Omental fat pad (tissue), 4 donors: Measurements from ENCODE around the gene HS6ST3. TPM values are rescaled to one million over a fixed set of nuclear protein-coding genes. Genes with fewer than 3 reads are reported as not detected.

Experiments
- ATAC-seq: fragments of 150-250 bp; one replicate; pipeline ENCODE4 v1.9.1; 2016; ENCODE audit warnings: mild to moderate bottlenecking, moderate library complexity; ENCODE audit not compliant: low FRiP score
- DNase-seq: peaks from one replicate; pipeline ENCODE4 v3.0.0-alpha.2; 2019; ENCODE audit warnings: low spot score
- total RNA-seq, 4 donors: library from RNA; depleted of rRNA; stranded (reverse); fragments of >200 nt; gene quantifications; one replicate each; pipeline ENCODE4 v1.1.0, GENCODE V29; 2016
- TF ChIP-seq, protein P1 (sequence below), 3 donors: fragments of 450-650 bp; IDR thresholded peaks; one replicate each; pipeline ENCODE4 v1.5.1; 2016 to 2017; ENCODE audit warnings: antibody characterized with exemption in 3 of 3, mild to moderate bottlenecking in 3 of 3, moderate library complexity in 2 of 3

The HS6ST3 gene
- total RNA-seq, 4 donors from 2014 or later, result 0.09 to 0.32 (median 0.24) TPM; not detected in 1

DNA sequence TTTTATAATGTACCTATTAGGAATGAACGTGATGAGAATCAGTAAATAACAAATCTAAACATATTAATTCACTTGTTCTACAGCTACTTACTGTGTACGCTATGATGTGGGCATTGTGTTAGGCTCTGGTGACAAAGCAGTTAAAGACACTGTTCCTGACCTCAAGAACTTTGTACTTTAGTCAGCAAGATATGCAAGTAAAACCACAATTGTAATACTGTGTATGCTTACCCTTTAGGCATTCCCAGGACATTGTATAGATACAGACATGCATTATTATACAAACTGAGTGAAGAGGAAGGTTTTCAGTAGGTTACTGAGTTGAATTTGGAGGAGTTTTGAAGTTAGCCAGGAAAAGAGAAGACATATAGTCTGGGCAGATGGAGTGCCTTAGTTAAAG, 435.8 kb downstream of the HS6ST3 start:
- TF ChIP-seq, protein P1, sequence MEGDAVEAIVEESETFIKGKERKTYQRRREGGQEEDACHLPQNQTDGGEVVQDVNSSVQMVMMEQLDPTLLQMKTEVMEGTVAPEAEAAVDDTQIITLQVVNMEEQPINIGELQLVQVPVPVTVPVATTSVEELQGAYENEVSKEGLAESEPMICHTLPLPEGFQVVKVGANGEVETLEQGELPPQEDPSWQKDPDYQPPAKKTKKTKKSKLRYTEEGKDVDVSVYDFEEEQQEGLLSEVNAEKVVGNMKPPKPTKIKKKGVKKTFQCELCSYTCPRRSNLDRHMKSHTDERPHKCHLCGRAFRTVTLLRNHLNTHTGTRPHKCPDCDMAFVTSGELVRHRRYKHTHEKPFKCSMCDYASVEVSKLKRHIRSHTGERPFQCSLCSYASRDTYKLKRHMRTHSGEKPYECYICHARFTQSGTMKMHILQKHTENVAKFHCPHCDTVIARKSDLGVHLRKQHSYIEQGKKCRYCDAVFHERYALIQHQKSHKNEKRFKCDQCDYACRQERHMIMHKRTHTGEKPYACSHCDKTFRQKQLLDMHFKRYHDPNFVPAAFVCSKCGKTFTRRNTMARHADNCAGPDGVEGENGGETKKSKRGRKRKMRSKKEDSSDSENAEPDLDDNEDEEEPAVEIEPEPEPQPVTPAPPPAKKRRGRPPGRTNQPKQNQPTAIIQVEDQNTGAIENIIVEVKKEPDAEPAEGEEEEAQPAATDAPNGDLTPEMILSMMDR (IDR thresholded peaks at IDR 0.05), result no peak
- DNase-seq, result no peak
- ATAC-seq, result no peak

DNA sequence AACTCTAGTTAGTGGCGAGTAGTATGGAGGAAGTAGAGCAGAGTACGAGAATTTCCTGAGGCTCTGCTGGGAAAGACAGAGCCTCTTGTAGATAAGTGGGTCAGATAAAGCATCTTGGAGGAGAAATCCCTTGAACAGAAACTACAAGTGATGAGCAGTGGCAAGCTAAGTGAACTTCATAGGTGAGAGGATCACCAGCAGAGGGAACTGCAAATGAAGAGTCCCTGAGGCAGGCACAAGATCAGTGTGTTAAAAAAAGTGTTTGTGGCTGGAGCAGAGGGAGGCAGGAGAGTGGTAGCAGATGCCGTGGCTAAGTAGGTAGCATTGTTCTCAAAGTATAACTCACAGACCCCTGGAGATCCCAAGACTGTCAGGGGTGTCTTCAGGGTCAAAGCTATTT, 437.6 kb downstream of the HS6ST3 start:
- no peak for DNase-seq
- ATAC-seq, result no peak
- TF ChIP-seq, protein P1 (IDR thresholded peaks at IDR 0.05), result no peak

DNA sequence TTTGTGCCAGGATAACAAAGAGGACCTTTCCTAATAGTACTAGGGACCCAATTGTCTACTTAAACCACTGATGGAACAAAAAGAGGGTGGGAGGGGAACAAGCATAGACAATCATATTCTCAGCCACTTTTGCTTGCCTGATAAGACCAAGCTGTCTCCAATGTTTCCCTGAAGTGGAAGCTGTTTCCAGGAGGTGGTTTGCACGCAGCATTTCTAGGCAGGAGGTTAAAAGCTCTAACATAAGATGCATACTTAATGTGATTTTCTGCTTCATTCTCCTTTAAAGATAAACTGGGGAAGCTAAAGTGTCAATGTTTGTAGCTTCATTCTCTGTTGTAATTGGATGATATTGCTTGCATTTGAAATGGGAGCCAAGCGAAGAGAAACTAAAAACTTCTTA, 442.9 kb downstream of the HS6ST3 start:
- ATAC-seq (no peak), DNase-seq (no peak)
- TF ChIP-seq, protein P1 (IDR thresholded peaks at IDR 0.05), result no peak

DNA sequence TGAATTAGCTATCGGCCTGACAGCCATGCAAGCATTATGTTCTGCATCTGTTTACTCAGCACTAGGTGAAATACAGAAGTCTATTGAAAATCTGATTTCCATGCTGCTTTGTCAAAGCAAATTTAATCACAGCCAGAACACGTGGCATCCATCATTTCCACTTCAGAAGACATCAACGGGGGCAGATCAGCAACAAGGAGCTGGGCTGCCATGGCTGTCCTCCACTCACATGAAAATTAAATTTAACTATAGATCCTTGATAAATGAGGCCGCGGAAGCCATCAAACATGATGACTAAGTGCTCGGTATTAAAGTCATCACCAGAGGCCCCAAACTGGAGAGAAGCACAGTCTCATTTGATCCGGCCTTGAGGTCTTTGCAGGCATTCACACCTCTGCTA, 443.5 kb downstream of the HS6ST3 start:
- ATAC-seq, result no peak
- no peak for DNase-seq
- TF ChIP-seq, protein P1 (IDR thresholded peaks at IDR 0.05), result no peak

DNA sequence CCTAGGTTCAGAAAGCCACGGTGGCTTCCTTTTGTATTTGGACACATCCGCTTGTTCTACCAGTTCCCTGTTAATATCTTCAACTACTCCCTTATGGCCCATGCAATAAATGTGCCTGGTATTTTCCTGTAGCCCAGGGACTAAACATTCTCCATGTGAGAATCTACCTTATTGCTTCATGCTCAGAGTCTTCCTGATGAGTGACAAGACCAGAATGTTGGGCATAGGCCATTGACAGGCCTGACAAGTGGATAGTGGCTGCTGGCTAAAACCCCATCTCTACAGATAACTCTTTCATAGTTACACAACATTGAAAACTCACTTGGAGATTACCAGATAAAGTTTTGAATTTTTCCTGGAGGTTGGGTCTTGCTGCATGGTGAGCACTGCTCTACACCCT, 449.9 kb downstream of the HS6ST3 start:
- ATAC-seq (no peak), DNase-seq (no peak)
- TF ChIP-seq, protein P1 (IDR thresholded peaks at IDR 0.05), result no peak

DNA sequence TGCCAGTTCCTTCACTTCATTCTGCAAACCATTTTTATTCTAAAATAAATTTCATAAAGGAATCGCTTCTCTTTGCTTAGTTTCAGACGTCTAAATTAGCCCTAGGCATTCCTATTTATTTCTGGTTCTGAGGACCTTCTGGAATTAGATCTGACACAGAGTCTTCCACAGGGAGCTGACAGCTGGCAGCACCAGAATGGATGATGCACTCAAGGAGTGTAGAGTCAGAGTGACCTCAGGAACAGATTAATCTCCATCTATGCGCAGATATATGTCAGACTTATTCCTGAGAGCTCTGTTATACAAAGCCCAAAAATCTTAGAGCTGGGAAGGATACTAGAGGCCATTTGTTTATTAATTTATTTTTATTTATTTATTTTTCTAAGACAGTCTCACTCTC, 450.8 kb downstream of the HS6ST3 start:
- TF ChIP-seq, protein P1 (IDR thresholded peaks at IDR 0.05), result no peak
- ATAC-seq (no peak), DNase-seq (no peak)

DNA sequence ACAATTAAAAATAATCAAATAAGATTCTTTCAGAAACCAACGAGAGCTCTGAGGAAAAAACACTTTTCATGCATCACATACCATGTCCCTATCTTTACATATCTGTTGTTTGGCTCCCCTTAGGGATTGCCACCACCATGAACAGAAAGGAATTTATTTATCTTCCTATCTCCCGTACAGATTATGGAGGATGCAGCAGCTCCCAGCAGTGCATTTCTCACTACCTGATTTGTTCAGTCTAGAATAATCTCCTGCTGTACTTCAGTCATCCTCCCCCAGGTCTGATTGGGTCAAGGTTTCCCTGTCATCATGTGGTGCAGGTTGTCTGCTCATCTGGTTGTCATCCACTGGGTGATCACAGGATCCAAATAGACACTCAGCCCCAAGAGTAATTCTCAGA, 453.1 kb downstream of the HS6ST3 start:
- TF ChIP-seq, protein P1 (IDR thresholded peaks at IDR 0.05), result no peak
- ATAC-seq (no peak), DNase-seq (no peak)
